ENCODE results near the gene OGA. TPM values are rescaled to one million over a fixed set of nuclear protein-coding genes. Genes with fewer than 3 reads are reported as not detected.

OGA gene
- total RNA-seq, 1 donor from 2014 or later, result 275 TPM

- no peak overlapping the region for H3K27ac ChIP-seq
- DNase-seq (ENCODE audit: low spot score), result no peak
- no peak overlapping the region for H3K4me3 ChIP-seq
- peaks cover 24% of the 10 kb centered on the region for H3K4me1 ChIP-seq
- H3F3A ChIP-seq (ENCODE audit: low read depth), result peaks cover 17% of the 10 kb centered on the region
- H3K9ac ChIP-seq, result no peak overlapping the region
- Mint-ChIP-seq H3K4me3 (no peak overlapping the region), H3K36me3 (no peaks in the 10 kb centered on the region), H3K27me3 (ENCODE audit: insufficient read depth, low read depth) (peaks cover 17% of the 10 kb centered on the region), H3K27ac (no peak overlapping the region), H3K9me3 (no peaks in the 10 kb centered on the region), H3K4me1 (peaks cover 15% of the 10 kb centered on the region)
- no peak overlapping the region for H3K4me2 ChIP-seq
- TF ChIP-seq CTCF (IDR thresholded peaks at IDR 0.05), result no peak
- TF ChIP-seq EZH2 (IDR thresholded peaks at IDR 0.05), result no peak
- no peak for TF ChIP-seq EZH2phosphoT487 (IDR thresholded peaks at IDR 0.05)
- H3K9me3 ChIP-seq (ENCODE audit: low read depth), result no peaks in the 10 kb centered on the region
- H3K79me2 ChIP-seq (ENCODE audit: low read depth), result no peaks in the 10 kb centered on the region
- H3K27me3 ChIP-seq, result peaks cover 3% of the 10 kb centered on the region
- no peak overlapping the region for H2AFZ ChIP-seq (replicated peaks)
- H3K36me3 ChIP-seq, result no peaks in the 10 kb centered on the region
- peaks cover 42% of the 10 kb centered on the region for H4K20me1 ChIP-seq (ENCODE audit: low read depth)
Measured at GRCh38 chr10:101848408-101848807, 30.2 kb upstream of the OGA start.

GRCh38 chr10:101845893-101846292 is 27.6 kb upstream of the OGA start:
- no peak overlapping the region for H3K4me3 ChIP-seq
- H3K27ac ChIP-seq, result no peak overlapping the region
- no peak overlapping the region for H2AFZ ChIP-seq (replicated peaks)
- peaks cover 26% of the 10 kb centered on the region for H3K27me3 ChIP-seq
- H3K9me3 ChIP-seq (ENCODE audit: low read depth), result no peaks in the 10 kb centered on the region
- Mint-ChIP-seq H3K9me3 (no peaks in the 10 kb centered on the region), H3K4me3 (no peak overlapping the region), H3K27me3 (ENCODE audit: insufficient read depth, low read depth) (peaks cover 32% of the 10 kb centered on the region), H3K4me1 (peaks cover 32% of the 10 kb centered on the region), H3K36me3 (no peaks in the 10 kb centered on the region), H3K27ac (no peak overlapping the region)
- no peaks in the 10 kb centered on the region for H3K79me2 ChIP-seq (ENCODE audit: low read depth)
- H3F3A ChIP-seq (ENCODE audit: low read depth), result peaks cover 36% of the 10 kb centered on the region
- H3K4me2 ChIP-seq, result no peak overlapping the region
- peaks cover 24% of the 10 kb centered on the region for H3K4me1 ChIP-seq
- H4K20me1 ChIP-seq (ENCODE audit: low read depth), result peaks cover 53% of the 10 kb centered on the region
- no peaks in the 10 kb centered on the region for H3K36me3 ChIP-seq
- H3K9ac ChIP-seq, result no peak overlapping the region
- TF ChIP-seq CTCF (IDR thresholded peaks at IDR 0.05) (no peak), EZH2 (IDR thresholded peaks at IDR 0.05) (no peak), EZH2phosphoT487 (IDR thresholded peaks at IDR 0.05) (no peak)
- no peak for DNase-seq (ENCODE audit: low spot score)

- peaks cover 23% of the 10 kb centered on the region for H3K4me1 ChIP-seq
- Mint-ChIP-seq H3K4me3 (peak within 1 kb of the TSS; percentile 77), H3K27ac (no peak within 1 kb of the TSS), H3K27me3 (ENCODE audit: insufficient read depth, low read depth) (peaks cover 39% of the 10 kb centered on the region), H3K36me3 (no peaks in the 10 kb centered on the region), H3K4me1 (peaks cover 41% of the 10 kb centered on the region), H3K9me3 (no peaks in the 10 kb centered on the region)
- no peaks in the 10 kb centered on the region for H3K36me3 ChIP-seq
- H3K79me2 ChIP-seq (ENCODE audit: low read depth), result no peaks in the 10 kb centered on the region
- peak within 1 kb of the TSS; percentile 62 for H3K4me3 ChIP-seq
- peaks cover 26% of the 10 kb centered on the region for H3K27me3 ChIP-seq
- DNase-seq (ENCODE audit: low spot score), result peak; percentile 88
- no peak within 1 kb of the TSS for H3K27ac ChIP-seq
- peak within 1 kb of the TSS; percentile 79 for H3K4me2 ChIP-seq
- peaks cover 56% of the 10 kb centered on the region for H4K20me1 ChIP-seq (ENCODE audit: low read depth)
- peak; percentile 90 for TF ChIP-seq CTCF (IDR thresholded peaks at IDR 0.05)
- TF ChIP-seq EZH2phosphoT487 (IDR thresholded peaks at IDR 0.05), result no peak
- TF ChIP-seq EZH2 (IDR thresholded peaks at IDR 0.05), result peak; percentile 64
- no peak within 1 kb of the TSS for H2AFZ ChIP-seq (replicated peaks)
- H3F3A ChIP-seq (ENCODE audit: low read depth), result peaks cover 54% of the 10 kb centered on the region
- no peak within 1 kb of the TSS for H3K9ac ChIP-seq
- no peaks in the 10 kb centered on the region for H3K9me3 ChIP-seq (ENCODE audit: low read depth)
Measured at GRCh38 chr10:101843032-101844021, 25.1 kb upstream of the OGA start, which contains the start of gene KCNIP2. Gene KCNIP2 (minus strand): TSS chr10:101843800. CDS start chr10:101843568, 232 bp downstream.

Measured in neural progenitor cell (in vitro differentiated cells).